ENCODE results near the gene BPGM.

Gene BPGM

GRCh38 chr7:134623193-134623592 is 23.5 kb upstream of the BPGM start:
- Histone ChIP-seq H4K20me1 (ENCODE audit: low read depth, low read length) (no peaks in the 10 kb centered on the region), H3F3A (ENCODE audit: insufficient read depth) (no peaks in the 10 kb centered on the region), H3K27me3 (ENCODE audit: low read length) (no peaks in the 10 kb centered on the region), H3K9me3 (ENCODE audit: insufficient read depth, low read length) (no peaks in the 10 kb centered on the region), H3K79me2 (ENCODE audit: insufficient read depth, low read length) (no peaks in the 10 kb centered on the region), H2AFZ (ENCODE audit: low read depth, low read length, severe bottlenecking) (no peak overlapping the region), H3K36me3 (ENCODE audit: low read length) (no peaks in the 10 kb centered on the region), H3K9me2 (replicated peaks; ENCODE audit: insufficient read depth, low read length) (no peaks in the 10 kb centered on the region), H3K9ac (ENCODE audit: low read length) (no peak overlapping the region), H3K4me2 (ENCODE audit: low read depth, low read length, poor library complexity, severe bottlenecking) (no peak overlapping the region), H3K27ac (ENCODE audit: low read depth, low read length) (no peak overlapping the region), H3K4me3 (ENCODE audit: insufficient read depth, low read length, poor library complexity, severe bottlenecking) (no peak overlapping the region)
- TF ChIP-seq CTCF (IDR thresholded peaks at IDR 0.05; ENCODE audit: insufficient read depth, low read length, poor library complexity, severe bottlenecking) (no peak), EZH2phosphoT487 (conservative IDR thresholded peaks at IDR 0.05; ENCODE audit: low read length) (no peak)

GRCh38 chr7:134625550-134625949 is 21.1 kb upstream of the BPGM start:
- no peak for TF ChIP-seq CTCF (IDR thresholded peaks at IDR 0.05; ENCODE audit: insufficient read depth, low read length, poor library complexity, severe bottlenecking)
- no peak for TF ChIP-seq EZH2phosphoT487 (conservative IDR thresholded peaks at IDR 0.05; ENCODE audit: low read length)
- Histone ChIP-seq H3K4me2 (ENCODE audit: low read depth, low read length, poor library complexity, severe bottlenecking) (no peak overlapping the region), H3K79me2 (ENCODE audit: insufficient read depth, low read length) (no peaks in the 10 kb centered on the region), H3K27me3 (ENCODE audit: low read length) (no peaks in the 10 kb centered on the region), H3F3A (ENCODE audit: insufficient read depth) (no peaks in the 10 kb centered on the region), H3K9me2 (replicated peaks; ENCODE audit: insufficient read depth, low read length) (no peaks in the 10 kb centered on the region), H3K27ac (ENCODE audit: low read depth, low read length) (no peak overlapping the region), H3K9ac (ENCODE audit: low read length) (no peak overlapping the region), H3K4me3 (ENCODE audit: insufficient read depth, low read length, poor library complexity, severe bottlenecking) (no peak overlapping the region), H2AFZ (ENCODE audit: low read depth, low read length, severe bottlenecking) (no peak overlapping the region), H4K20me1 (ENCODE audit: low read depth, low read length) (no peaks in the 10 kb centered on the region), H3K36me3 (ENCODE audit: low read length) (no peaks in the 10 kb centered on the region), H3K9me3 (ENCODE audit: insufficient read depth, low read length) (no peaks in the 10 kb centered on the region)

GRCh38 chr7:134627109-134627774 is 19.4 kb upstream of the BPGM start:
- TF ChIP-seq EZH2phosphoT487 (conservative IDR thresholded peaks at IDR 0.05; ENCODE audit: low read length): no peak
- no peak for TF ChIP-seq CTCF (IDR thresholded peaks at IDR 0.05; ENCODE audit: insufficient read depth, low read length, poor library complexity, severe bottlenecking)
- Histone ChIP-seq H4K20me1 (ENCODE audit: low read depth, low read length) (no peaks in the 10 kb centered on the region), H3K9ac (ENCODE audit: low read length) (no peak overlapping the region), H3K4me3 (ENCODE audit: insufficient read depth, low read length, poor library complexity, severe bottlenecking) (no peak overlapping the region), H3K9me3 (ENCODE audit: insufficient read depth, low read length) (no peaks in the 10 kb centered on the region), H3K79me2 (ENCODE audit: insufficient read depth, low read length) (no peaks in the 10 kb centered on the region), H3K27me3 (ENCODE audit: low read length) (no peaks in the 10 kb centered on the region), H2AFZ (ENCODE audit: low read depth, low read length, severe bottlenecking) (no peak overlapping the region), H3K36me3 (ENCODE audit: low read length) (no peaks in the 10 kb centered on the region), H3F3A (ENCODE audit: insufficient read depth) (no peaks in the 10 kb centered on the region), H3K9me2 (replicated peaks; ENCODE audit: insufficient read depth, low read length) (no peaks in the 10 kb centered on the region), H3K27ac (ENCODE audit: low read depth, low read length) (no peak overlapping the region), H3K4me2 (ENCODE audit: low read depth, low read length, poor library complexity, severe bottlenecking) (no peak overlapping the region)
